ENCODE data around the gene TJP1. TPM values are rescaled to one million over a fixed set of nuclear protein-coding genes. Genes with fewer than 3 reads are reported as not detected.

TJP1 gene
- total RNA-seq, 1 experiment from 2014 or later, result 44.3 TPM

- CTCF ChIA-PET, result no interaction called here
- DNase-seq, result no peak
- peaks cover 4% of the 10 kb centered on the region for H3K36me3 Mint-ChIP-seq (ENCODE audit: insufficient read depth, unreplicated experiment)
- no peak overlapping the region for H3K27ac Mint-ChIP-seq (ENCODE audit: unreplicated experiment)
- H3K4me3 Mint-ChIP-seq (ENCODE audit: low read depth, unreplicated experiment), result no peak overlapping the region
- H3K4me1 Mint-ChIP-seq (ENCODE audit: low read depth, unreplicated experiment), result peaks cover 2% of the 10 kb centered on the region
- BruUV-seq (replicated peaks), result no TSS peak
- TF ChIP-seq, protein P1, sequence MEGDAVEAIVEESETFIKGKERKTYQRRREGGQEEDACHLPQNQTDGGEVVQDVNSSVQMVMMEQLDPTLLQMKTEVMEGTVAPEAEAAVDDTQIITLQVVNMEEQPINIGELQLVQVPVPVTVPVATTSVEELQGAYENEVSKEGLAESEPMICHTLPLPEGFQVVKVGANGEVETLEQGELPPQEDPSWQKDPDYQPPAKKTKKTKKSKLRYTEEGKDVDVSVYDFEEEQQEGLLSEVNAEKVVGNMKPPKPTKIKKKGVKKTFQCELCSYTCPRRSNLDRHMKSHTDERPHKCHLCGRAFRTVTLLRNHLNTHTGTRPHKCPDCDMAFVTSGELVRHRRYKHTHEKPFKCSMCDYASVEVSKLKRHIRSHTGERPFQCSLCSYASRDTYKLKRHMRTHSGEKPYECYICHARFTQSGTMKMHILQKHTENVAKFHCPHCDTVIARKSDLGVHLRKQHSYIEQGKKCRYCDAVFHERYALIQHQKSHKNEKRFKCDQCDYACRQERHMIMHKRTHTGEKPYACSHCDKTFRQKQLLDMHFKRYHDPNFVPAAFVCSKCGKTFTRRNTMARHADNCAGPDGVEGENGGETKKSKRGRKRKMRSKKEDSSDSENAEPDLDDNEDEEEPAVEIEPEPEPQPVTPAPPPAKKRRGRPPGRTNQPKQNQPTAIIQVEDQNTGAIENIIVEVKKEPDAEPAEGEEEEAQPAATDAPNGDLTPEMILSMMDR (IDR thresholded peaks at IDR 0.05; ENCODE audit: unreplicated experiment), result no peak
- intact Hi-C loops (cut with micrococcal nuclease; ENCODE audit: unreplicated experiment), result no loop called here
- H3K9me3 Mint-ChIP-seq (ENCODE audit: low read depth, unreplicated experiment), result no peaks in the 10 kb centered on the region
- H3K27me3 Mint-ChIP-seq (ENCODE audit: unreplicated experiment), result no peaks in the 10 kb centered on the region
Measured at GRCh38 chr15:29799859-29800258, 22.4 kb downstream of the TJP1 start.

- no peak for DNase-seq
- H3K9me3 Mint-ChIP-seq (ENCODE audit: low read depth, unreplicated experiment), result no peaks in the 10 kb centered on the region
- no peak overlapping the region for H3K27ac Mint-ChIP-seq (ENCODE audit: unreplicated experiment)
- TF ChIP-seq, protein P1 (IDR thresholded peaks at IDR 0.05; ENCODE audit: unreplicated experiment), result no peak
- H3K36me3 Mint-ChIP-seq (ENCODE audit: insufficient read depth, unreplicated experiment), result peaks cover 4% of the 10 kb centered on the region
- BruUV-seq (replicated peaks), result no TSS peak
- no peak overlapping the region for H3K4me3 Mint-ChIP-seq (ENCODE audit: low read depth, unreplicated experiment)
- H3K4me1 Mint-ChIP-seq (ENCODE audit: low read depth, unreplicated experiment), result no peaks in the 10 kb centered on the region
- CTCF ChIA-PET, result no interaction called here
- intact Hi-C loops (cut with micrococcal nuclease; ENCODE audit: unreplicated experiment), result no loop called here
- no peaks in the 10 kb centered on the region for H3K27me3 Mint-ChIP-seq (ENCODE audit: unreplicated experiment)
Measured at GRCh38 chr15:29795610-29796009, 26.7 kb downstream of the TJP1 start.

DNA sequence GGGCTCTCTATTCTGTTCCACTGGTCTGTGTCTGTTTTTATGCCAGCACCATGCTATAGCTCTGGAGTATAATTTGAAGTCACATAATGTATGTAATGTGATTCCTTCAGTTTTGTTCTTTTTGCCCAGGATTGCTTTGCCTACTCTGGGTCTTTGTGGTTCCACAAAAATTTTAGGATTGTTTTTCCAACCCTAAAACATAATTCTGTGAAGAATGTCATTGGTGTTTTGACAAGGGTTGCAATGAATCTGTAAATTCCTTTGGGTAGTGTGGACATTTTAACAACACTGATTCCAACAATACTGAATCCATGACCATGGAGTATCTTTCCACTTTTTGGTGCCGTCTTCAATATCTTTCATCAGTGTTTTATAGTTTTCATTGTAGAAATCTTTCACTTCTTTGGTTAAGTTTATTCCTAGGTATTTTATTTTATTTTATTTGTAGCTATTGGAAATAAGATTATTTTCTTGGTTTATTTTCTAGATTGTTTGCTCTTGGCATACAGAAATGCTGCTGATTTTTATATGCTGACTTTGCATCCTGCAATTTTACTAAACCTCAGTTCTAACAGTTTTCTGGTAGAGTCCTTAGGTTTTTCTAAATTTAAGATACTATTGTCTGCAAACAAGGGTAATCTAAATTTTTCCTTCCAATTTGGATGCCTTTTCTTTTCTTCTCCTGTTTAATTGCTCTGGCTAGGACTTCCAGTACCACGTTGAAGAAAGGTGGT lies 29.7 kb downstream of the TJP1 start:
- no TSS peak for BruUV-seq (replicated peaks)
- CTCF ChIA-PET, result no interaction called here
- Mint-ChIP-seq H3K27me3 (ENCODE audit: unreplicated experiment) (no peaks in the 10 kb centered on the region), H3K4me1 (ENCODE audit: low read depth, unreplicated experiment) (no peaks in the 10 kb centered on the region), H3K36me3 (ENCODE audit: insufficient read depth, unreplicated experiment) (peaks cover 4% of the 10 kb centered on the region), H3K27ac (ENCODE audit: unreplicated experiment) (no peak overlapping the region), H3K4me3 (ENCODE audit: low read depth, unreplicated experiment) (no peak overlapping the region), H3K9me3 (ENCODE audit: low read depth, unreplicated experiment) (no peaks in the 10 kb centered on the region)
- intact Hi-C loops (cut with micrococcal nuclease; ENCODE audit: unreplicated experiment), result no loop called here
- TF ChIP-seq, protein P1 (IDR thresholded peaks at IDR 0.05; ENCODE audit: unreplicated experiment), result no peak
- DNase-seq, result no peak

DNA sequence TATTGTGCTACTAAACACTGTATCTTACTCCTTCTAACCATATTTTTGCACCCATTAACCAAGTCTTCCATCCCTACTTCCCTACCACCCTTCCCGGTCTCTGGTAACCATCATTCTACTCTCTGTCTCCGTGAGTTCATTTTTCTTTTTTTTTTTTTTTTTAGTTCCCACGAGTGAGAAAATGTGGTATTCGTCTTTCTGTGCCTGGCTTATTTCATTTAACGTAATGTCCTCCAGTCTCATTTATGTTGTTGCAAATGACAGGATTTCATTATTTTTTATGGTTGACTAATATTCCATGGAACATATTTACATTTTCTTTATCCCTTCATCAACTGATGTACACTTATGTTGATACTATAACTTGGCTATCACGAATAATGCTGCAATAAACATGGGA lies 31.7 kb downstream of the TJP1 start:
- TF ChIP-seq, protein P1 (IDR thresholded peaks at IDR 0.05; ENCODE audit: unreplicated experiment), result no peak
- no peak for DNase-seq
- CTCF ChIA-PET, result no interaction called here
- H3K4me3 Mint-ChIP-seq (ENCODE audit: low read depth, unreplicated experiment), result no peak overlapping the region
- no peaks in the 10 kb centered on the region for H3K9me3 Mint-ChIP-seq (ENCODE audit: low read depth, unreplicated experiment)
- no peaks in the 10 kb centered on the region for H3K4me1 Mint-ChIP-seq (ENCODE audit: low read depth, unreplicated experiment)
- peaks cover 2% of the 10 kb centered on the region for H3K36me3 Mint-ChIP-seq (ENCODE audit: insufficient read depth, unreplicated experiment)
- no peaks in the 10 kb centered on the region for H3K27me3 Mint-ChIP-seq (ENCODE audit: unreplicated experiment)
- intact Hi-C loops (cut with micrococcal nuclease; ENCODE audit: unreplicated experiment), result no loop called here
- BruUV-seq (replicated peaks), result no TSS peak
- H3K27ac Mint-ChIP-seq (ENCODE audit: unreplicated experiment), result no peak overlapping the region
